GM23338 (cell line): ENCODE data around the gene CELF4.

Source experiments
- CREB1 ChIP-seq: fragments of 250-450 bp; sonication (Bioruptor Pico); IDR thresholded peaks from 2 replicates; pipeline ENCODE4 v1.5.0; 2020; ENCODE audit warnings: low read depth, mild to moderate bottlenecking, moderate library complexity
- CTCF ChIP-seq, 2 experiments: fragments of 200-600 bp in 1 of 2; sonication (generic) in 1 of 2; conservative IDR thresholded peaks; 2 replicates each; pipeline versions ENCODE4 v1.5.1 to v1.6.1; 2016 to 2017; ENCODE audit warnings: antibody characterized with exemption in 2 of 2, low read depth in 2 of 2, mild to moderate bottlenecking in 2 of 2, moderate library complexity in 1 of 2
- ETS1 ChIP-seq: IDR thresholded peaks from 2 replicates; pipeline ENCODE4 v1.6.1; 2016; ENCODE audit warnings: antibody characterized with exemption
- EZH2 ChIP-seq: fragments of 200-600 bp; sonication (generic); IDR thresholded peaks from one replicate; pipeline ENCODE4 v1.8.0; 2017; ENCODE audit warnings: antibody characterized with exemption, mild to moderate bottlenecking, low read depth; ENCODE audit not compliant: unreplicated experiment
- EZH2phosphoT487 ChIP-seq: fragments of 200-600 bp; sonication (generic); IDR thresholded peaks from one replicate; pipeline ENCODE4 v1.8.1; 2018; ENCODE audit warnings: antibody characterized with exemption; ENCODE audit not compliant: unreplicated experiment
- JUNB ChIP-seq: IDR thresholded peaks from one replicate; pipeline ENCODE4 v1.6.1; 2016; ENCODE audit warnings: antibody characterized with exemption; ENCODE audit not compliant: unreplicated experiment
- POLR2AphosphoS5 ChIP-seq: IDR thresholded peaks from 2 replicates; pipeline ENCODE4 v1.6.1; 2016; ENCODE audit warnings: antibody characterized with exemption, low read depth
- REST ChIP-seq: IDR thresholded peaks from one replicate; pipeline ENCODE4 v1.6.1; 2018; ENCODE audit warnings: antibody characterized with exemption; ENCODE audit not compliant: unreplicated experiment
- STAT1 ChIP-seq: IDR thresholded peaks from one replicate; pipeline ENCODE4 v1.6.1; 2016; ENCODE audit warnings: antibody characterized with exemption; ENCODE audit not compliant: unreplicated experiment
- ZNF114 ChIP-seq: fragments of 250-450 bp; sonication (Bioruptor Pico); IDR thresholded peaks from 2 replicates; pipeline ENCODE4 v1.5.0; 2020; ENCODE audit warnings: mild to moderate bottlenecking, moderate library complexity
- ZNF331 ChIP-seq: fragments of 250-450 bp; sonication (Bioruptor Pico); IDR thresholded peaks from 2 replicates; pipeline ENCODE4 v1.5.0; 2020; ENCODE audit warnings: low read depth, mild to moderate bottlenecking, moderate library complexity

GRCh38 chr18:37397814-37398213 is 167.8 kb downstream of the CELF4 start:
- no peak for TF ChIP-seq EZH2
- no peak for TF ChIP-seq CTCF (conservative IDR thresholded peaks at IDR 0.05; ENCODE audit: low read depth in 2 of 2)
- no peak for TF ChIP-seq EZH2phosphoT487
- no peak for TF ChIP-seq POLR2AphosphoS5
- no peak for TF ChIP-seq ZNF114 (CRISPR knock-in tag)
- no peak for TF ChIP-seq CREB1 (CRISPR knock-in tag)
- no peak for TF ChIP-seq REST
- no peak for TF ChIP-seq STAT1
- TF ChIP-seq ETS1: no peak
- no peak for TF ChIP-seq JUNB
- no peak for TF ChIP-seq ZNF331 (CRISPR knock-in tag)
